GM12892 (cell line): ENCODE data around the gene CLDND1. TPM values are rescaled to one million over a fixed set of nuclear protein-coding genes. Genes with fewer than 3 reads are reported as not detected.
A peak's percentile ranks its signal among the peaks of the same experiment; 100 is the strongest.
"Not testable (repeated sequence)": the region's sequence is repeated elsewhere in the genome, so short reads cannot be mapped to it uniquely, and the experiment has no call there.

Source experiments
- DNase-seq: peaks from one replicate; pipeline ENCODE4 v3.0.0; 2011; ENCODE audit not compliant: insufficient read length
- FAIRE-seq: peaks from 2 replicates; lab custom pipeline; 2011; peaks lifted over from hg19 to GRCh38; lab: Jason Lieb, UNC
- POLR2A ChIP-seq: IDR thresholded peaks from 2 replicates; pipeline ENCODE4 v1.6.1; 2011; ENCODE audit warnings: low read depth, low read length, control low read depth
- POLR2AphosphoS5 ChIP-seq: IDR thresholded peaks from 2 replicates; pipeline ENCODE4 v1.6.1; 2011; ENCODE audit warnings: low read depth, low read length, control low read depth
- TAF1 ChIP-seq: IDR thresholded peaks from 2 replicates; pipeline ENCODE4 v1.6.1; 2011; ENCODE audit warnings: low read depth, mild to moderate bottlenecking, control low read depth, low read length, borderline replicate concordance
- polyA plus RNA-seq: library from polyadenylated mRNA; unstranded; fragments of >200 nt; gene quantifications from one replicate; pipeline ENCODE4 v1.2.1, GENCODE V29; 2012; ENCODE audit warnings: missing spikeins, inconsistent platforms; ENCODE audit not compliant: missing spikeins

CLDND1 gene
- 98.8 TPM for polyA plus RNA-seq

- no peak for TF ChIP-seq TAF1
- TF ChIP-seq POLR2A, result peak; percentile 99
- peak; percentile 99 for TF ChIP-seq POLR2AphosphoS5
- FAIRE-seq, result peak; percentile 100
- DNase-seq, result peak; percentile 83
Measured at GRCh38 chr3:98522544-98523281, at the start of gene CLDND1. Gene CLDND1, minus strand, starts transcription at chr3:98522902. Its CDS starts 1,478 bp downstream, at chr3:98521424.

- TF ChIP-seq POLR2A (no peak), TAF1 (no peak), POLR2AphosphoS5 (no peak)
- DNase-seq (no peak), FAIRE-seq (peak; percentile 53)
Measured at GRCh38 chr3:98568402-98568801, 45.7 kb upstream of the CLDND1 start.

- peak; percentile 93 for FAIRE-seq
- no peak for DNase-seq
Measured at GRCh38 chr3:98567666-98568270, 45.1 kb upstream of the CLDND1 start.

GRCh38 chr3:98565843-98566242 lies 43.1 kb upstream of the CLDND1 start:
- FAIRE-seq (no peak), DNase-seq (no peak)
- TF ChIP-seq POLR2A, result no peak
- no peak for TF ChIP-seq POLR2AphosphoS5

More at GRCh38 chr3:98567666-98568270, 45.1 kb upstream of the CLDND1 start:
- TF ChIP-seq TAF1, result no peak
- TF ChIP-seq POLR2AphosphoS5, result no peak
- TF ChIP-seq POLR2A, result no peak

- no peak for TF ChIP-seq POLR2A
- TF ChIP-seq POLR2AphosphoS5, result no peak
- no peak for TF ChIP-seq TAF1
- FAIRE-seq (peak; percentile 78), DNase-seq (no peak)
Measured at GRCh38 chr3:98565237-98565643, 42.5 kb upstream of the CLDND1 start.

- no peak for TF ChIP-seq TAF1
- TF ChIP-seq POLR2AphosphoS5, result peak; percentile 27
- 0 out of 2 replicates have a peak, but pooled peaks have one; percentile 13 for TF ChIP-seq POLR2A
- FAIRE-seq, result peak; percentile 91
- no peak for DNase-seq
Measured at GRCh38 chr3:98564282-98565005, 41.7 kb upstream of the CLDND1 start.

GRCh38 chr3:98563661-98564281 lies 41.1 kb upstream of the CLDND1 start:
- TF ChIP-seq TAF1 (no peak), POLR2AphosphoS5 (0 out of 2 replicates have a peak, but pooled peaks have one; percentile 6), POLR2A (no peak)
- peak; percentile 90 for FAIRE-seq
- DNase-seq, result no peak

GRCh38 chr3:98561727-98562521 lies 39.2 kb upstream of the CLDND1 start:
- TF ChIP-seq POLR2A (peak; percentile 88), POLR2AphosphoS5 (peak; percentile 92), TAF1 (no peak)
- DNase-seq (no peak), FAIRE-seq (peak; percentile 78)

- DNase-seq, result no peak
- peak; percentile 83 for FAIRE-seq
- TF ChIP-seq POLR2A (peak; percentile 69), POLR2AphosphoS5 (peak; percentile 66; the same call in 1 of the 2 replicates), TAF1 (peak; percentile 50; the same call in 1 of the 2 replicates)
Measured at GRCh38 chr3:98560911-98561310, 38.2 kb upstream of the CLDND1 start.

GRCh38 chr3:98559769-98560168 lies 37.1 kb upstream of the CLDND1 start:
- FAIRE-seq, DNase-seq: not testable (repeated sequence)
